Body of pancreas (tissue), 4 donors: ENCODE measurements around the gene ZFAND5.

Source experiments
- POLR2A ChIP-seq, 3 donors: fragments of 450-650 bp; IDR thresholded peaks; one replicate each; pipeline ENCODE4 v1.6.1; 2016; ENCODE audit warnings: antibody characterized with exemption in 3 of 3, mild to moderate bottlenecking in 2 of 3
- TF ChIP-seq, protein P1 (sequence below), 7 experiments: fragments of 450-650 bp in 4 of 7; fragments of 200-600 bp in 3 of 7; sonication (generic) in 3 of 7; IDR thresholded peaks; one replicate each; pipeline ENCODE4 v1.5.1; 2016 to 2019; ENCODE audit warnings: antibody characterized with exemption in 7 of 7

DNA sequence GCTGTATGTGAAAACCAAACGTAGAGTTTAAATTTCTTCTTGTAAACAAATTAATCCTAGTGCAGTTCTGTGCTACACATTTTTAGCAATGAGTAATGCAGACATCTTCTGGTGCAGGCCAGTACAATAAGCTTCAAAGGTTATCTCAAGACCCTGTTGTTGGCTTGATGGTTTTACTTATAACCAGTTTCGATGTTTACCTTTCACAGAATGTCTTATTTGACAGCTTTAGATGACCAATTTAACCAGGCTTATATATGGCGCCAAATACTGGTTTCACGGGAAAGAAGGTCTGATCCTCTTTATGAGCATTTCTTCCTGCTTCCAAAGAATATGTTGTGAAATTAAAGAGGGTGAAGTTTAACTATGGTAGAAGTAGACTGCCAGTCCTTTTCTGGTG, 9.9 kb downstream of the ZFAND5 start:
- TF ChIP-seq, protein P1, sequence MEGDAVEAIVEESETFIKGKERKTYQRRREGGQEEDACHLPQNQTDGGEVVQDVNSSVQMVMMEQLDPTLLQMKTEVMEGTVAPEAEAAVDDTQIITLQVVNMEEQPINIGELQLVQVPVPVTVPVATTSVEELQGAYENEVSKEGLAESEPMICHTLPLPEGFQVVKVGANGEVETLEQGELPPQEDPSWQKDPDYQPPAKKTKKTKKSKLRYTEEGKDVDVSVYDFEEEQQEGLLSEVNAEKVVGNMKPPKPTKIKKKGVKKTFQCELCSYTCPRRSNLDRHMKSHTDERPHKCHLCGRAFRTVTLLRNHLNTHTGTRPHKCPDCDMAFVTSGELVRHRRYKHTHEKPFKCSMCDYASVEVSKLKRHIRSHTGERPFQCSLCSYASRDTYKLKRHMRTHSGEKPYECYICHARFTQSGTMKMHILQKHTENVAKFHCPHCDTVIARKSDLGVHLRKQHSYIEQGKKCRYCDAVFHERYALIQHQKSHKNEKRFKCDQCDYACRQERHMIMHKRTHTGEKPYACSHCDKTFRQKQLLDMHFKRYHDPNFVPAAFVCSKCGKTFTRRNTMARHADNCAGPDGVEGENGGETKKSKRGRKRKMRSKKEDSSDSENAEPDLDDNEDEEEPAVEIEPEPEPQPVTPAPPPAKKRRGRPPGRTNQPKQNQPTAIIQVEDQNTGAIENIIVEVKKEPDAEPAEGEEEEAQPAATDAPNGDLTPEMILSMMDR (IDR thresholded peaks at IDR 0.05): no peak
- no peak for TF ChIP-seq POLR2A (IDR thresholded peaks at IDR 0.05)
